HG02840 (cell line): ENCODE results near the gene BSN.
"Not testable (repeated sequence)": the region's sequence is repeated elsewhere in the genome, so short reads cannot be mapped to it uniquely, and the experiment has no call there.

ENCODE experiments used
- ATAC-seq: cut with Tn5 transposase; IDR thresholded peaks from one replicate; pipeline ENCODE4 v1.9.1; 2021; ENCODE audit warnings: mild to moderate bottlenecking, moderate library complexity, moderate number of reproducible peaks; ENCODE audit not compliant: unreplicated experiment, low FRiP score

The BSN gene

DNA sequence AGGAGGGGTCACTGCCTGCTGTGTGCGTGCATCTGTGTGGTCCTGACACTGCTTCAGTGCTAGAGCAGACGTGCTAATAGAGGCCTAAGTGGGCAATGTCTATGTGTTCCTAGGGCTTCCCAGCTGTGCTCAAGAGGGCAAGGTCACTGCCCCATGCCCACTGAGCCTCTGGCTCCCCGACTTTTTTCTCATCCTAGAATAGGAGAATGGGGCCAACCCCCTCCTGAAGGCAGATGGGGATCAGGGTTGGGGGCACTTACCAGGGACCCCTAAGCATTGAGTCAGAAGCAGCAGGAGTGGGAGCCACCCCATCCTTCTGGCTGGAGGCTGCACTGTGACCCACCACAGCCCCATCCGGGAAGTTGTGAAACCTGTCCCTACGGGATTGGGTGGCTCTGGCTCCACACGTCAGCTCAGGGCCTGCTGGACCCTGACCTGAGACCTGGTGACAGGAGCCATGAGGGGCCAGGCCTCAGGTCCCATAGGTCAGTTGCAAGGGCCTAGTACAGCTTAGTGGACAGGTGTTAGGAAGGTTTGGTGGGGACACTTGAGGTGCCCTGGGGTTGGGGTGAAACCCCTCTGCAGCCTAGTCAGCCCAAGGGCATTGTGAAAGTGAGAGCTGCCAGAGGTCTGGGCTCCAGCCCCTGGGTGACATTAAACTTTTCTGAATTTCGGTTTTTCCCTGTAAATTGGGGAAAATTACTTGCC, 134.2 kb downstream of the BSN start:
- peak; percentile 19 for ATAC-seq

DNA sequence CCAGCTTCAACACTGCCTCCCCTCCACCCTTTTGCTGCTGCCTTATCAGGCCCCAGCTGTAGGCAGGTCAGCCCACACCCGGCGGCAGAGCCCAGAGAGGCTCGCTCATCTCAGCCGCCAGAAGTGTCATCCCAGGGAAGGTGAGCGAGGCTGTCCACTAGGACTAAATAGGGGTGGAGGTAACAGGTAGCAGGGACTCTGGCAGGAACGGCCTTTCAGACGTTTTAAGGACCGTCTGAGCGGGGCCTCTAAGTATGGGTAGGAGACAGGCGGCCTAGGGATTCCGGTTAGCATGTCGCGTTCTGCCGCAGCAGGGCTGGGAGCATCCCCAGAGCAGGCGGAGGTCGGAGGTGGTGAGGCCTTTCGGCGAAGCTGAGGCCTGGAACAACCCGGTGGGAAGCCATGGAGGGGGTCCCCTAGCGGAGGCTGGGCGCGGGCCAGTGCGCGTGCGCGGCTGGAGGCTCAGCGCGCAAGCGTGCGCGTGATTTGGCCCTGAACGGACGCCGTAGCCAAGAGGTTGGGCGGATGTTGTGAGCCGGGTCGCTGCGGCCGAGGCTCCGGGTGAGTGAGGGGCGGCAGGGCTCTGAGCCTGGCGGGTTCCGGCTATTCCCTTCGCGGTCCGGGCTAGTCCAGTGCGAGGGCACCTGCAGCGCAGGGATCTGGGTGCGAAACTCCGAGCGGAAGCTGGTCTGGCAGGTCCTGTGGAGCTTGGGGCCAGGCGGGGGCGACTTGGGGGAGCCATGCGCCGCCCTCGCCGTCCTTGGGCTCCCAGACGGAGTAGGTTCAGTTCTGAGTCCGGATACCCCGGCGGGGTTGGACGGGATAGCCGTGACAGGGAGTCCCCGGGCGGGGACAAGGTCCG, 135.0 kb downstream of the BSN start, which contains the start of the genes MST1 and RNF123:
MST1 (minus strand) TSS at position 429 of the 862 bp plus-strand sequence. CDS start 783 bp downstream, outside the sequence.
RNF123 (plus strand) TSS at position 512 of the 862 bp plus-strand sequence. CDS start 1,609 bp downstream, outside the sequence.
- peak; percentile 77 for ATAC-seq

DNA sequence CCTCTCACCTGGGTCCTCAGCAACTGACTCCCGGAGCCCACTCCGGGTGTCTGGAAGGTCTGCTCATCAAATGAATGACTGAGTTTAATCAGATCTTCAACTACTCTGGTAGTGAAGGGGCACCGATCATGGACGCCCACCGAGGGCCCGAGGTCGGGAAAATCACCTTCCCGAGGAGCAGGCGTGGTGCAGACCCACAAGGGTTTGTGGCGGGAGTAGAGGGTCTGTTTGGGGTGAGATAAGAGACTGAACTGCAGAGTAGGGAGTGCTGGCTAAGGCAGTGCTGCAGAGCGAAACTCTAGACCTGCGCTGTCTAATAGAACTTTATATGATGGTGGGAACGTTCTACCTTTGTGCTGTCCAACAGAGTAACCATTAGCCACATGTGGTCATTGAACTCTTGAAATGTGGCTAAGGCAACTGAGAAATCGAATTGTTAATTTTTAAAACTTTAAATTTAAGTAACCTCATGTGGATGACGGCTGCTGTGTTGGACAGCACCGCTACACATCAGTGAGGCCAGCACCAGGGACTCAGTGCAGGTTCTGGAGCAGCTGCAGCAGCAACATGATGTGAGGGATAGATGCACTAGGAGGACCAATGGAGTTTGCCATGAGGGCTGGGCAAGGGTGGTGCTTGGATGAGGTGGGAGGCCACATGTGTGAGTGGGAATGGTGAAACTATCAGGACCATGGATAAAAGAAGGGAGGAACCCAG, 135.8 kb downstream of the BSN start:
- ATAC-seq: not testable (repeated sequence)

DNA sequence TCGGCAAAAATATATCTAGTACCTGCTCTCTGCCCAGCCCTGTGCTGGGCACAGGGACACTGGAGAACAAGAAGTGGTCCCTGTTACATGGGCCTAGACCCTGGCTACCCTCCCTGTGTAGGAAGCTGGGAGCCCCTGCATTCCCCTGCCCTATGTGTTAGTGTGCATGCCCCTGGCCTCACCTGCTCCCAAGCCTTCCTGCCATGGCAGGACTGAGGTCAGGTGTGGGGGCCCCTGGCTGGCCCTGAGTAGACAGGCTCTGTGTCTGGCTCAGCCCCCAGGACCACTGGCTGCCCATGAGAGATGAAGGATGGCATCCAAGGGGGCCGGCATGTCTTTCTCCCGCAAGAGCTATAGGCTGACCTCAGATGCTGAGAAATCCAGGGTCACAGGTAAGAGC, 136.6 kb downstream of the BSN start:
- ATAC-seq: not testable (repeated sequence)

DNA sequence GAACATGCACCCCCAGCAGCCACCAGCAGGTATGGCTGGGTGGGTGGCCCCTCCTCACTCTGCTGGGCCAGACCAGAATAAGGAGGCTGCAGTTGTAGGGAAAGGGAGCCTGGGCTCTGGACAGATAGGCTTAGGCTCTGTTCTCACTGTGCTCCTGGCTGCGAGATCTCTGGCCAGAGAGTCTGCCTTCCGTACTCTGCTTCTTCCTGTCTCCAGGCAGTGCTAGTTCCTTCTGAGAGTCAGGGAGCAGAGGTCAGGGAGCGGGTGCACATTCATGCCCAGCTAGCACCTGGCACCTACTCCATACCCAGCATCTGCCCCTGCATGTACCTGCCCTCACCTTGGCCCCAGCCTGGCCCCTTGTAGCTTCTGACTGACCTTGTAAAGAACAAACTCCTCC, 137.2 kb downstream of the BSN start:
- not testable (repeated sequence) for ATAC-seq

DNA sequence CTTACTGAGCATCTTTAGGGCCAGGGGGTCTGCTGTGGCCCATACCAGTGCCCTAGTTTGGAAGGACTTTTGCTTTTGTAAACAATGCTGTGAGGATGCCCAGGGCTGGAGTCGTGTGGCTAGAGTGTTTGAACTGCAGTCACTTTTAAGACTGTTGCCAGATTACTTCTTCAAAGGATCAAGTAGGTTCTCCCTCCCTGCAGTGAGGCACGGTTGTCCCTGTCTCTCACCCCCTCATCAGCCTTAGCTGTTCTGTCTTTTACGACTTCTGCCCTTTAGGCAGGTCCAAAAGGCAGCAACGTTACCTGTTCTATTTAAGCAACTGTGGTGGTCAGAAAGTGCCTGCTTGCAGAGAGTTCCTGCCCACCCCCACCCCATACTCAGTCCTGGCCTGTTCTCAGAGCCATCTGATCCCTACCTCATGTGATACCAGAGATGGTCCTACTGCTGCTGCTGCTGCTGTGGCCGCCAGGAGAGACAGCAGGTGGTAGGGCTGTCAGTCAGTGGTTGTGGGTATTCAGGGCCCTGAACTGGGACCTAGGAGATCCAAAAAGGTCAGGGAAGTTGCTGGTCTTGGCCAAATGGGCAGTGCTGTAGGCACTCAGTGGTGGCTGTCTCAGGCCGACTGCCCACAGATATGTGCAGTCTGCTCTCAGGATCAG, 140.3 kb downstream of the BSN start:
- ATAC-seq: not testable (repeated sequence)

DNA sequence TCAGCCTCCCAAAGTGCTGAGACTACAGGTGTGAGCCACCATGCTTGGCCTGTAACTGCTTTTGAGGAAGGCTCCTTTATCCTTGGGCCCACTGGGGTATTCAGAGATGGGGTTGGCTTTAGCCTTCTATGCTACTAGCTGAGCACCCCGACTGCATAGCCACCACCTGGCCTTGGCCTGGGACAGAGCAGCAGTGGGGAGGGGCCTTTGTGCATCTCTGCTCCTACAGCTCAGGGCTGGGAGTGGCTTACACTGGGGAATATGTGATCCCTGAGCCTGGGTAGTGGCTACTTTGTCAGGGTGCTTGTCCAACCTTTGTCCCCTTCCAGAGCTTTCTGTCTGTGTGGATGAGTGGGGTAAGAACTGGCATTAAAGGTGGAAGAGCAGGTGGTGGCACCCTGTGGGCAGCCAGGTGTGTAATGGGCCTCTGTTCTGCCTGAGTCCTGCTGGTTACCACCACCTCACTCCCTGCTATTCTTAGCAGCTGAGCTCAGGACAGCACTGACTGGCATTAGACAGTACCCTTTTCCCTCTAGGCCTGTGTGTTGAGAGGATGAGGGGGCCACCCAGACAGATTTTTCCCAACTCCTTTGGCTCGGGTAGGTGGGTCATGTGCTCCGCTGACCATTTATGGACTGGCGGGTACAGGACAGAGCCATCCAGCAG, 141.2 kb downstream of the BSN start:
- not testable (repeated sequence) for ATAC-seq

DNA sequence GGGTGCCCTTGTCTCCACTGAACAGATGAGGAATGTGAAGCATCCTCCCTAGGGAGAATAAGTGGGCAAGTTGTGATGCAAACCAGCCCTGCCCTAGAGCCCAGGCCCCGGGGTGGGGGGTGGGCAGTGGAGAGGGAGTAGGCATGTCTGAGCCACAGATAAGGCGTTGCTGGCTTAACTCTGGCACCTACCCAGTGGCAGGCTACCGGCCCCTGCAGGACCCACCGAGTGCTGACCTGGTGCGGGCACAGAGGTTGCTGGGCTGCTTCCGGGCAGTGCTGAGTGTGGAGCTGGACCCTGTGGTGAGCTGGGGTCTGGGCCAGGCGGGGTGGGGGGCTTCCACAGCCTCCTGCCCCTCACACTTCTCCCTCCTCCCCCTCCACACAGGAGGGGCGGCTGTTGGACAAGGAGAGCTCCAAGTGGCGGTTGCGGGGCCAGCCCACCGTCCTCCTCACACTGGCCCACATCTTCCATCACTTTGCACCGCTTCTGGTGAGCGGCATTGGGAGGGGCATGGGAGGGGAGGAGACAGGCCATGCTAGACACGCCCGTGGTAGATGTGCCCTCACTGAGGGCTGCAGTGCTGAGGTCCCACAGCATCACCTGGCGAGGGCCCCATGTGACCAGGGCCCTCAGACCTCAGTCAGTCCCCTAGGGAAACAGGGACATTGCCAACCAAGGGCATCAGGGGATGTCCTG, 145.2 kb downstream of the BSN start:
- ATAC-seq: no peak

DNA sequence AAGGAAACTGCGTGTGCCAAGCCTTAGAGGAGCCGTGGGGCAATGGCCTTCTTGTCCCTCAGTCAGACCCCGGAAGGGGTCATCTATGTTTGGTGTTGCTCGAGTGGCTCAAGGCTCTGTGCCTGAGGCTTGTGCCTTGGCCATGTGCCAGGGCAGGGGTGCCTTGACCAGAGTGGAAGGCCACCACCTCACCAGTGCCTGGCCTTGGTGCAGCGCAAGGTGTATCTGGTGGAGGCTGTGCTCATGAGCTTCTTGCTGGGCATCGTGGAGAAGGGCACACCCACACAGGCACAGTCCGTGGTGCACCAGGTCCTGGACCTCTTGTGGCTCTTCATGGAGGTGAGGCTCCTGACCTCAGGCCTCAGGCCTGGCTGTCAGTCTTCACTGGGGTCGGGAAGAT, 145.7 kb downstream of the BSN start:
- no peak for ATAC-seq

DNA sequence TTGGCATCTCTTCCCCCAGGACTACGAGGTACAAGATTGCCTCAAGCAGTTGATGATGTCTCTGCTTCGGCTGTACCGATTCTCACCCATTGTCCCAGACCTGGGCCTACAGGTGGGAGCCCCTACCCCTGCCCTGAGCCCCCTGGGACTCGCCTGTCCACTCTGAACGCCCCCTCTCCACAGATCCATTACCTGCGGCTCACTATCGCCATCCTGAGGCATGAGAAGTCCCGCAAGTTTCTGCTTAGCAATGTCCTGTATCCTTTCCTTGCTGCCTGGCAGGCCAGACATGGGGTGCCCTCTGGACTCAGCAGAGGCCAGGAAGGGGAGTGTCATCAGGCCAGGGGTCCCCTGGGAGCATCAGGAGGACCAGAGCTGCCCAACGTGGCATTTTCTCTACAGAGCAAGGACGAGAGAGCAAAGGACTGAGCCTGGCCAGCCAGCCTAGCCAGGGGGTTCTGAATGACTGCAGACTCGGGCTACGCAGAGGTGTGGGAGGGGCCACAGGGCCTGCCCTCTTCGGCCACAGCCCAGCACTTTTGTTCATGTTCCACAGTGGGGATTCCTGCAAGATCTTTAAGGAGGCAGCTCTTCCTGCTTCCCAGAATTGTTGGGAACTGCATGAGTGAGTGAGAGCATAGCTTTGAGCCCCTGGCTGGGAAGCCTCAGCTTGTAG, 146.3 kb downstream of the BSN start:
- ATAC-seq: no peak

DNA sequence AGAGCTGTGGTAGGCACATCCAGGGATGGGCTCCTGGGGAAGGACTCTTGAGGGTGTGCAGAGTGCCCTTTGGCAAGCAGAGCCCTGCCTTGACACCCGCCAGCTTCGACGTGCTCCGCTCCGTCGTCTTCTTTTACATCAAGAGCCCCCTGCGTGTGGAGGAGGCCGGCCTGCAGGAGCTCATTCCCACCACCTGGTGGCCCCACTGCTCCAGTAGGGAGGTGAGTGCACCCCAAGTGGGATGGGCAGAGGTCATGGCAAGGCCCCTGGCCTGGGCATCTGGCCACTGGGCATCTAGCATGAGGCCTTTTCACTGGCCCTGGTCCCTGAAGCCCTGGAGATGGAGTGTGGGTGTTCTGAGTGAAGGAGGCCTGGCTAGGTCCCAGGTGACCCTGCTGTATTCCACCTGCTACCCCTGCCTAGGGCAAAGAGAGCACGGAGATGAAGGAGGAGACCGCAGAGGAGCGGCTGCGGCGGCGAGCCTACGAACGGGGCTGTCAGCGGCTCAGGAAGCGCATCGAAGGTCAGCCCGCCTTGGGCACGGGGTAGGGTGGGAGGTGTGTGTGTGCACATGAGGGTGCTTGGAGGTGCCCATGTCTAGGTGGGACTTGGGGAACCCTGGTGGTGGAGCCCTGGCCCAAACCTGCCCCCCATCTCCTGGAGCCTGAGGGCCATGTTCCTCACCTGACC, 147.3 kb downstream of the BSN start:
- no peak for ATAC-seq

DNA sequence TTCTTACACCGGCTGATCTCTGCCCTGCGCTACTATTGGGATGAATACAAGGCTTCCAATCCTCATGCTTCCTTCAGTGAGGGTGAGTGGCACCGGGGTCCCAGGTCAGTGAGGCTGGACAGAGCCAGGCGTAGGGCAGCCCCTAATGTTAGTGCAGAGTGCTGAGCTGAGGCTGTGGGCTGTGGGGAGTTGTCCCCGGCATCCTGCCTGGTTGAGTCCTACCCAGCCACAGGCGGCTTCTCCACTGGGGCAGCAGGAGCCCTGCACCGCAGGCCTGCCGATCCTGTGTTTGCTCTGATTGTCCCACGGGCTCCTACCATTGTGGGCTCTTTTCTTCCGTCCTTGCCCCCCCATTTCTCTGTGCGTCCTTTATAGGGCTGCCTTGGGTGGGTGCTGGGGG, 148.4 kb downstream of the BSN start:
- ATAC-seq: no peak

DNA sequence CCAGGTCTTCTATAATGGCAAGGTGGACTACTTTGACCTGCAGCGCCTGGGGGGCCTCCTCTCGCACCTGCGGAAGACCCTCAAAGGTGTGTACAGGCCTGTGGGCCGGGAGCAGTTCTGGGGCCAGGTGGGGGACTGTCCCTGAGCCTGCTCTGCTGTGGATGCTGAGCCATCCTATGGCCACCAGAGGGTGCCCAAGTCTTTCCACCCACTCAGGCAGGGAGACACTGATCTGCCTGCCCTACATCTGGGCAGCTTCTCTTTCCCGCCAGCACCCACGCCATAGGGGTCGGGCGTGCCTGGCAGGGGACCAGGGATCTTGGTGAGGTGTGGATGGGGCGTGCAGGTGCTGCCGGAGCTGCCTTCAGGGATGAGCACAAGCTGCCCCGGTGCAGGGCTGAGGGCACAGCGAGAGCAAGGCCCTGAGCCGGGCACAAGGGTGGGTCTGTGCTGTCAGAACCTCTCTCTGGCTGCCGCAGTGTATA, 149.2 kb downstream of the BSN start:
- no peak for ATAC-seq

DNA sequence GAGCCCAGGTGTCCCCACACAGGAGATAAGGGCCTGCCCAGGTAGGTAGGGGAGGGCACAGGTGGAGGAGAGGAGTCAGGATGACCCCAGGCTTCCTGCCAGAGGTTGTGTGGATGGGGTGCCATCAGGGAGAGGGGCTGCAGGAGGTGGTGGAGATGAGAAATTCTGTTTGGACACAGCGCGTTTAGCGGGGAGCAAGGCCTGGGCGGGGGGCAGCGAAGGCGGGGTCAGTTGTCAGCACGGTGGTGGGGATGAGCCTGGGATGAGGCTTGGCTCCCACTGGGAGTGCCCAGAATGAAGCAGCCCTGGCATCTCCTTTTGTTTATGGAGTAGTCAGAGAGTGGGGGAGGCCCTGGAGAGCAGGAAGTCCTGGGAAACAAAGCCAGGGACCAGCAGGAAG, 149.7 kb downstream of the BSN start:
- no peak for ATAC-seq

DNA sequence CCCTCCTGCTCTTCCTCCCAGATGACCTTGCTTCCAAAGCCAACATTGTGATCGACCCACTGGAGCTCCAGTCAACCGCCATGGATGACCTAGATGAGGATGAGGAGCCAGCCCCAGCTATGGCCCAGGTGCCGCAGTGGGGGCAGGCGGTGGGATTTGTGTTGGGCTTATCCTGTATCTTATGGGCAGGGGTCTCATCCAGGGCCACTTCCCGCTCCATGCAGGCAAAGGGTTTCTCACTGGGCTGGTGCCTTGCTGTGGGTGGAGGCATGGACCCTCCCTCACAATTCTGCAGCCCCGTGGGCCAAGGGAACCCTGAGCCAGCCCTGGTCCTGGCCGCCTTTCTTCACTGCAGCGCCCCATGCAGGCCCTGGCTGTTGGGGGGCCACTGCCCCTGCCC, 150.4 kb downstream of the BSN start:
- ATAC-seq: no peak

DNA sequence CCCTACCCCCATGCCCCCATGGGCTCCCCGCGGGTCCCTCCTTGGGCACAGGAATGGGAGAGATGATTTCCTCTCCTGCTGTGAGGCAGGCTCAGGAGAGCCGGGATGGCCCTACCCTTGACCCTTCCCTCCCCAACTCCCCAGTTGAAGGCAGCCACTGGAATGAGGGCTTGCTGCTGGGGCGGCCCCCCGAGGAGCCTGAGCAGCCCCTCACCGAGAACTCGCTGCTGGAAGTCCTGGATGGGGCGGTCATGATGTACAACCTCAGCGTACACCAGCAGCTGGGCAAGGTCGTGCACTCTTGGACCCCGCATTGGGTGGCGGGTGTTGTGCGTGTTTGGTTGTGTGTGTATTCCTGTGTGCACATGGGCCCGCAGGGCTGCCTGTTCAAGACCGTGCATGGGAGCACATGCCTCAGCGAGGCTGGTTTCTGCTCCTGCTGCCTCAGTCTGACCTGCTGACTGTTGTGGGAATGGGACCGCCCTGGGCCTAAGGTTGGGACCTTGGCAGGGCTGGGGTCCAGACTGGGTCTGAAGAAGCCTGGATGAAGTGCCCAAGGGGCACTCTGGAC, 151.2 kb downstream of the BSN start:
- no peak for ATAC-seq

DNA sequence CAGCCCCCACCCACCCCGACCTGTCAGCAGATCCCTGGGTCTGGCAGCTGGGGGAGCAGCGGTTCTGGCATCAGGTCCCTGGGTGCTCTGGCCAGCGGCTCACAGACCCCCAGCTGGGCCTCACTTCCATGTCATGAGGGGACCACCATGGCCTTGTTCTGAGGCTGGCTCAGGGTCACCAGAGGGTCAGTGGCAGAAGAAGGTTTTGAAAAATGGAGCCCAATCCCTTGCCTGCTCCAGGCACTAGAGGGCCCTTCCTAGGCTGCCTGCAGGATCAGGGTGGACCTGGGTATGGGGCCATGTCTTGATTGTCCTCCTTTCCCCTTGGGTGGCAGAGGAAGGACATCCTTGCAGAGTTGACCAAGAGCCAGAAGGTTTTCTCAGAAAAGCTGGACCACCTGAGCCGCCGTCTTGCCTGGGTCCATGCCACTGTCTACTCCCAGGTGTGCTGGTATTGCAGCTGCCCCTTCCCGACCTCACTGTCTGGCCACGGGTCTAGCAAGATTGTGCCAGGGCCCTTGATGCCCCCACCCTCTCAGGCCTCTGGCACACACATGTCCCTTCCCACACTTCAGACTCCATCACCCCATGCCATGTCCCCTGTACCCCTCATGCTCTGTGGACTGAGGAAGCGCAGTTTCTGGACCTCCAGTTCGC, 152.3 kb downstream of the BSN start:
- ATAC-seq: no peak
